K562 (cell line): Measurements from ENCODE around the gene LOC101059915.

Experiments
- ATAC-seq: fragments of 200-7000 bp; cut with Tn5 transposase; 3 replicates; pipeline ENCODE4 v1.9.1; 2020; ENCODE audit warnings: moderate library complexity
- BruUV-seq: library from RNA; stranded (reverse); fragments of 400-500 nt; replicated peaks from 2 replicates; lab custom pipeline; 2021; lab: Mats Ljungman, UMichigan
- CTCF ChIA-PET: fragments of 300-600 bp; formaldehyde crosslinking; extraction: SDS; loops from one replicate; lab custom pipeline; 2021; ENCODE audit warnings: low intra/inter-chr PET ratio; lab: Yijun Ruan, JAX
- POLR2A ChIA-PET: fragments of 300-600, 350-650 bp; sonication (Branson Sonifier 250); formaldehyde crosslinking; extraction: SDS; loops from one replicate; lab custom pipeline; 2021; ENCODE audit warnings: antibody characterized with exemption, inconsistent platforms; lab: Yijun Ruan, JAX
- DNase-seq, 4 experiments: peaks; one replicate each; pipeline versions ENCODE4 v3.0.0 to v3.0.0-alpha.2; 2011 to 2018; ENCODE audit warnings: low spot score in 3 of 4, mixed read lengths in 3 of 4; ENCODE audit errors: extremely low read depth in 1 of 4
- FAIRE-seq: peaks from 2 replicates; lab custom pipeline; 2011; peaks lifted over from hg19 to GRCh38; lab: Jason Lieb, UNC
- H2AFZ ChIP-seq: 2 replicates; pipeline ENCODE4 v1.6.0; 2011; ENCODE audit warnings: low read depth, low read length, control low read depth, inconsistent platforms
- H3K27ac ChIP-seq: fragments of 200-600 bp; 3 replicates; pipeline ENCODE4 v1.8.0; 2011; ENCODE audit warnings: low read depth, mild to moderate bottlenecking, control low read depth, inconsistent platforms, low read length, moderate library complexity, mixed read lengths; ENCODE audit errors: extremely low read depth
- H3K27me3 ChIP-seq, 2 experiments: fragments of 300-600 bp in 1 of 2; 2 replicates in 1 of 2; 3 replicates in 1 of 2; pipeline versions ENCODE4 v1.6.0 to v1.8.0; 2011; ENCODE audit warnings: inconsistent platforms in 2 of 2, low read length in 2 of 2, mild to moderate bottlenecking in 1 of 2, mixed read lengths in 1 of 2, moderate library complexity in 1 of 2; ENCODE audit not compliant: control insufficient read depth in 2 of 2, insufficient read depth in 2 of 2
- H3K36me3 ChIP-seq: fragments of 300-600 bp; 3 replicates; pipeline ENCODE4 v1.8.0; 2011; ENCODE audit warnings: mild to moderate bottlenecking, low read length, inconsistent platforms; ENCODE audit not compliant: control insufficient read depth, insufficient read depth
- H3K4me1 ChIP-seq, 2 experiments: fragments of 200-600 bp in 1 of 2; replicated peaks in 1 of 2; 2 replicates in 1 of 2; 3 replicates in 1 of 2; pipeline versions ENCODE4 v1.5.1 to v1.8.0; 2011; ENCODE audit warnings: inconsistent platforms in 2 of 2, low read length in 2 of 2, mild to moderate bottlenecking in 1 of 2, mixed read lengths in 1 of 2, moderate library complexity in 1 of 2; ENCODE audit not compliant: control insufficient read depth in 2 of 2, insufficient read depth in 2 of 2
- H3K4me2 ChIP-seq: 2 replicates; pipeline ENCODE4 v1.6.1; 2011; ENCODE audit warnings: low read length, control low read depth, inconsistent platforms, mixed read lengths; ENCODE audit not compliant: insufficient read depth
- H3K4me3 ChIP-seq: fragments of 200-600 bp; sonication (generic), shearing (Covaris generic); 2 replicates; pipeline ENCODE4 v1.5.1; 2016; ENCODE audit warnings: control low read depth, inconsistent platforms
- H3K79me2 ChIP-seq: fragments of 200-600 bp; 3 replicates; pipeline ENCODE4 v1.8.0; 2011; ENCODE audit warnings: low read length, inconsistent platforms; ENCODE audit not compliant: control insufficient read depth, insufficient read depth
- H3K9ac ChIP-seq, 2 experiments: 2 replicates each; pipeline versions ENCODE4 v1.6.0 to v1.6.1; 2011; ENCODE audit warnings: low read depth in 2 of 2, low read length in 2 of 2, control low read depth in 1 of 2, inconsistent platforms in 1 of 2, mild to moderate bottlenecking in 1 of 2, mixed read lengths in 1 of 2; ENCODE audit not compliant: insufficient read depth in 1 of 2
- H3K9me1 ChIP-seq: one replicate; pipeline ENCODE4 v1.6.0; 2011; ENCODE audit warnings: inconsistent platforms, mild to moderate bottlenecking, low read length, moderate library complexity; ENCODE audit not compliant: control insufficient read depth, insufficient read depth
- H3K9me3 ChIP-seq: replicated peaks from 2 replicates; pipeline ENCODE4 v1.5.1; 2011; ENCODE audit warnings: low read depth, low read length, inconsistent platforms; ENCODE audit not compliant: control insufficient read depth, insufficient read depth
- H4K20me1 ChIP-seq: replicated peaks from 2 replicates; pipeline ENCODE4 v1.6.1; 2011; ENCODE audit warnings: low read length, inconsistent platforms, mixed read lengths; ENCODE audit not compliant: control insufficient read depth, insufficient read depth
- BMI1 ChIP-seq: fragments of 150-350 bp; IDR thresholded peaks from 2 replicates; pipeline ENCODE4 v1.6.1; 2014; ENCODE audit warnings: low read length
- CEBPG ChIP-seq, 3 experiments: fragments of 200-800 bp in 1 of 3; sonication (Bioruptor generic) in 1 of 3; sonication (generic) in 1 of 3; formaldehyde crosslinking in 1 of 3; IDR thresholded peaks in 2 of 3; conservative IDR thresholded peaks in 1 of 3; 2 replicates each; pipeline versions ENCODE4 v1.6.1 to v1.8.0; 2016 to 2022; ENCODE audit warnings: missing compliant biosample characterization in 2 of 3, missing genetic modification characterization in 2 of 3, mild to moderate bottlenecking in 1 of 3, missing genetic modification reagents in 1 of 3
- CHD2 ChIP-seq: IDR thresholded peaks from 2 replicates; pipeline ENCODE4 v1.6.1; 2011; ENCODE audit warnings: low read depth, low read length
- EP300 ChIP-seq: IDR thresholded peaks from 2 replicates; pipeline ENCODE4 v1.6.1; 2012; ENCODE audit warnings: low read length, improper control_type of control experiment
- EWSR1 ChIP-seq: fragments of 450-650 bp; IDR thresholded peaks from 2 replicates; pipeline ENCODE4 v1.6.1; 2018; ENCODE audit warnings: borderline replicate concordance, mild to moderate bottlenecking, low read depth, moderate library complexity; ENCODE audit not compliant: partially characterized antibody
- L3MBTL2 ChIP-seq: fragments of 450-650 bp; IDR thresholded peaks from 2 replicates; pipeline ENCODE4 v1.6.1; 2016; ENCODE audit warnings: mild to moderate bottlenecking, moderate library complexity
- POLR3G ChIP-seq: IDR thresholded peaks from 2 replicates; pipeline ENCODE4 v1.6.1; 2011; ENCODE audit not compliant: insufficient read length, insufficient replicate concordance; ENCODE audit errors: extremely low read depth
- PRPF4 ChIP-seq: fragments of 200-400 bp; formaldehyde crosslinking; IDR thresholded peaks from one replicate; pipeline ENCODE4 v1.6.1; 2017; ENCODE audit warnings: low read length, low read depth, mild to moderate bottlenecking; ENCODE audit not compliant: insufficient read depth, poor library complexity, severe bottlenecking
- SPI1 ChIP-seq: IDR thresholded peaks from 2 replicates; pipeline ENCODE4 v1.6.1; 2011; ENCODE audit warnings: low read depth, low read length, control low read depth, borderline replicate concordance
- ZNF197 ChIP-seq: fragments of 200-800 bp; sonication (Bioruptor generic); IDR thresholded peaks from 2 replicates; pipeline ENCODE4 v1.6.1; 2016; ENCODE audit warnings: low read depth, missing genetic modification characterization, missing compliant biosample characterization
- ZNF253 ChIP-seq: fragments of 250-450 bp; sonication (Bioruptor Pico); conservative IDR thresholded peaks from 2 replicates; pipeline ENCODE4 v1.6.1; 2021; ENCODE audit warnings: mild to moderate bottlenecking
- WGBS: fragments of 100-300 bp; shearing (Covaris generic); methylation state at CpG from one replicate; pipeline ENCODE4 v1.1.6; 2016; ENCODE audit warnings: low coverage, mixed read lengths; ENCODE audit not compliant: insufficient coverage; ENCODE audit errors: missing lambda C conversion rate; 5-methylcytosine and 5-hydroxymethylcytosine counted together
- in situ Hi-C: fragments of 300-500 bp; cut with MboI; formaldehyde crosslinking; loops from 4 replicates; pipeline ENCODE4 v1.15.0; 2018; ENCODE audit warnings: inconsistent platforms, mixed read lengths
- intact Hi-C: fragments of 100-400 bp; cut with micrococcal nuclease; formaldehyde crosslinking; loops from 2 replicates; pipeline ENCODE4 v1.14.2; 2022
- TF ChIP-seq, protein P1 (sequence below): sonication (generic); formaldehyde crosslinking; IDR thresholded peaks from 2 replicates; pipeline ENCODE4 v1.8.1; 2023; ENCODE audit warnings: mild to moderate bottlenecking, missing genetic modification reagents

Gene LOC101059915

DNA sequence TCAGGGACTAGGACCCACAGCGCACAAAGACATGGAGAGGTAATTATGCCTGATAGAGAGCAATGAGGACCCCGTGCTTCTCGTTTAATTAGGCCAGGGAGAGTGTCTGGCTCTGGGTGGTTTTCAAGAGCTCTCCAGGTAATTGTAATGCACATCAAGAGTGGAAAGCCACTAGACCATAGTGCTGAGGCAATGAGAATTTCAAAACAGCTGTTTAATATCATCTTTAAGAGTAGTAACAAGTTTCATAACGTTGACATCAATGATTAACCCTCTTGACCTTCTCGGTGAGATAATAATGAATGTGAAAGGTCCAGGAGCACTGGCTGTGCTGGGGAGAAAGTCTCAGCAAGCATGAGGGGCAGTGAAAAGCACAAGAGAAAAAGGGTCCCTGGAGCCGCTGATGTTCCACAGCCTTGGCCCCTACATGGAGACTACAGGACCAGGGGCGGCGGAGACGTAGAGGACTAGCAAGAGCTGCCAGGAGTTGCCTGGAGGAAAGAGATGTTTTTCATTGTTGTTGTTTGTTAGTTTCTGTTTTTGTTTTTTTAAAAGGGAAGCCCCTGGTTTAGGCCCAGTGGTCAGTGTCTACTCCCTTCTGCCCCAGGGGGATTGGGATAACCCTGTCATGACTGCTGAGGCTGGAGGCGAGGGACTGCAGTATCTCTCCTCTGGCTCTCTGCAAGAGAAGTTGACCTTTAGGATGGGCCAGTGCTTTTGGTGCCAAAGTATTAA is 34.3 kb upstream of the LOC101059915 start:
- DNase-seq, result no peak
- Histone ChIP-seq H3K4me2 (no peak overlapping the region), H3K9me1 (no peaks in the 10 kb centered on the region), H3K79me2 (no peaks in the 10 kb centered on the region), H3K27ac (no peak overlapping the region), H3K9me3 (no peaks in the 10 kb centered on the region), H3K27me3 (no peaks in the 10 kb centered on the region; a peak in 2 of 5 replicates), H2AFZ (no peak overlapping the region), H3K9ac (no peak overlapping the region), H4K20me1 (no peaks in the 10 kb centered on the region), H3K36me3 (no peaks in the 10 kb centered on the region), H3K4me1 (peaks cover 0 to 2% of the 10 kb centered on the region in 2 experiments; a peak in 2 of 5 replicates), H3K4me3 (no peak overlapping the region)
- intact Hi-C loops, result no loop called here
- TF ChIP-seq ZNF253 (CRISPR knock-in tag) (no peak), ZNF197 (CRISPR knock-in tag) (no peak), CHD2 (no peak), CEBPG (CRISPR knock-in tag; IDR thresholded peaks at IDR 0.05) (no peak), CEBPG (tag; conservative IDR thresholded peaks at IDR 0.05 in 1 of 2, IDR thresholded peaks at IDR 0.05 in 1 of 2) (no peak), EP300 (no peak), BMI1 (no peak), PRPF4 (no peak), EWSR1 (no peak), L3MBTL2 (no peak), POLR3G (no peak), SPI1 (no peak)
- TF ChIP-seq, protein P1, sequence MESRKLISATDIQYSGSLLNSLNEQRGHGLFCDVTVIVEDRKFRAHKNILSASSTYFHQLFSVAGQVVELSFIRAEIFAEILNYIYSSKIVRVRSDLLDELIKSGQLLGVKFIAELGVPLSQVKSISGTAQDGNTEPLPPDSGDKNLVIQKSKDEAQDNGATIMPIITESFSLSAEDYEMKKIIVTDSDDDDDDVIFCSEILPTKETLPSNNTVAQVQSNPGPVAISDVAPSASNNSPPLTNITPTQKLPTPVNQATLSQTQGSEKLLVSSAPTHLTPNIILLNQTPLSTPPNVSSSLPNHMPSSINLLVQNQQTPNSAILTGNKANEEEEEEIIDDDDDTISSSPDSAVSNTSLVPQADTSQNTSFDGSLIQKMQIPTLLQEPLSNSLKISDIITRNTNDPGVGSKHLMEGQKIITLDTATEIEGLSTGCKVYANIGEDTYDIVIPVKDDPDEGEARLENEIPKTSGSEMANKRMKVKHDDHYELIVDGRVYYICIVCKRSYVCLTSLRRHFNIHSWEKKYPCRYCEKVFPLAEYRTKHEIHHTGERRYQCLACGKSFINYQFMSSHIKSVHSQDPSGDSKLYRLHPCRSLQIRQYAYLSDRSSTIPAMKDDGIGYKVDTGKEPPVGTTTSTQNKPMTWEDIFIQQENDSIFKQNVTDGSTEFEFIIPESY, result no peak
- no peak for FAIRE-seq
- in situ Hi-C loops, result no loop called here
- no peak for ATAC-seq
- POLR2A ChIA-PET, result no interaction called here
- no TSS peak for BruUV-seq
- 24% methylated on average over 9 of the region's 10 CpGs for WGBS
- CTCF ChIA-PET, result no interaction called here
